Erythroblast (primary cell): Measurements from ENCODE around the gene ALDH1A2.

Source experiments
- GATA1 ChIP-seq: IDR thresholded peaks from 2 replicates; pipeline ENCODE4 v1.6.1; 2011; ENCODE audit warnings: low read depth, mild to moderate bottlenecking, control low read depth, low read length, moderate library complexity
- POLR2A ChIP-seq: IDR thresholded peaks from 2 replicates; pipeline ENCODE4 v1.6.1; 2011; ENCODE audit warnings: mild to moderate bottlenecking, low read length

- no peak for TF ChIP-seq POLR2A
- TF ChIP-seq GATA1, result no peak
Measured at GRCh38 chr15:58064082-58064979, 1.2 kb downstream of the ALDH1A2 start.
